SK-N-MC (cell line): ENCODE data around the gene FNDC3B.

ENCODE experiments used
- EZH2 ChIP-seq: fragments of 200-600 bp; sonication (generic); IDR thresholded peaks from one replicate; pipeline ENCODE4 v1.6.1; 2017; ENCODE audit warnings: antibody characterized with exemption
- POLR2AphosphoS5 ChIP-seq: IDR thresholded peaks from 2 replicates; pipeline ENCODE4 v1.6.1; 2012; ENCODE audit warnings: mild to moderate bottlenecking, low read depth, low read length, borderline replicate concordance

GRCh38 chr3:172372895-172373294 is 333.5 kb downstream of the FNDC3B start:
- TF ChIP-seq POLR2AphosphoS5, result no peak
- TF ChIP-seq EZH2, result no peak
